Esophagus squamous epithelium (tissue), 4 donors: ENCODE measurements around the gene DHX8.

Source experiments
- CTCF ChIP-seq, 6 experiments: fragments of 450-650 bp in 4 of 6; fragments of 200-600 bp in 2 of 6; sonication (generic) in 2 of 6; IDR thresholded peaks; one replicate each; pipeline ENCODE4 v1.5.1; 2016 to 2019; ENCODE audit warnings: antibody characterized with exemption in 6 of 6, mild to moderate bottlenecking in 4 of 6, moderate library complexity in 4 of 6
- POLR2A ChIP-seq, 4 donors: fragments of 450-650 bp; IDR thresholded peaks; one replicate each; pipeline ENCODE4 v1.6.1; 2017; ENCODE audit warnings: antibody characterized with exemption in 4 of 4, mild to moderate bottlenecking in 4 of 4, moderate library complexity in 3 of 4

- TF ChIP-seq CTCF (IDR thresholded peaks at IDR 0.05) (no peak), POLR2A (IDR thresholded peaks at IDR 0.05) (no peak)
Observed at GRCh38 chr17:43531955-43532354, 48.2 kb downstream of the DHX8 start.
